ENCODE results near the gene SGSM1. TPM values are rescaled to one million over a fixed set of nuclear protein-coding genes. Genes with fewer than 3 reads are reported as not detected.

Gene SGSM1
- polyA plus RNA-seq, 1 experiment: not detected

GRCh38 chr22:24822471-24822870 is 16.5 kb downstream of the SGSM1 start:
- ChIA-PET POLR2A (interaction anchor here (0.7 kb wide), 1 partner anchor 95 kb away, joined by 3 read pairs; no protein-coding TSS in a partner anchor), CTCF (interaction anchor here (0.6 kb wide), 1 partner anchor 17 kb away, joined by 4 read pairs; no protein-coding TSS in a partner anchor)
- no peak overlapping the region for H3K4me3 ChIP-seq (ENCODE audit: low read depth, low read length)
- no peaks in the 10 kb centered on the region for H3K9me3 ChIP-seq (ENCODE audit: control insufficient read depth, insufficient read depth, low read length)
- TF ChIP-seq CTCF (IDR thresholded peaks at IDR 0.05; ENCODE audit: low read depth, low read length): no peak
- DNase-seq (ENCODE audit: low read depth, low spot score): no peak
- no peaks in the 10 kb centered on the region for H3K27me3 ChIP-seq (ENCODE audit: control insufficient read depth, insufficient read depth, low read length)
- H3K27ac ChIP-seq (ENCODE audit: low read depth, low read length): no peak overlapping the region

GRCh38 chr22:24823787-24824186 is 17.8 kb downstream of the SGSM1 start:
- POLR2A ChIA-PET: no interaction called here
- Histone ChIP-seq H3K9me3 (ENCODE audit: control insufficient read depth, insufficient read depth, low read length) (no peaks in the 10 kb centered on the region), H3K4me3 (ENCODE audit: low read depth, low read length) (no peak overlapping the region), H3K27me3 (ENCODE audit: control insufficient read depth, insufficient read depth, low read length) (no peaks in the 10 kb centered on the region), H3K27ac (ENCODE audit: low read depth, low read length) (no peak overlapping the region)
- DNase-seq (ENCODE audit: low read depth, low spot score): no peak
- no peak for TF ChIP-seq CTCF (IDR thresholded peaks at IDR 0.05; ENCODE audit: low read depth, low read length)
- CTCF ChIA-PET: no interaction called here

GRCh38 chr22:24824250-24824649 is 18.2 kb downstream of the SGSM1 start:
- H3K4me3 ChIP-seq (ENCODE audit: low read depth, low read length): no peak overlapping the region
- H3K27ac ChIP-seq (ENCODE audit: low read depth, low read length): no peak overlapping the region
- no peak for DNase-seq (ENCODE audit: low read depth, low spot score)
- TF ChIP-seq CTCF (IDR thresholded peaks at IDR 0.05; ENCODE audit: low read depth, low read length): no peak
- ChIA-PET POLR2A (no interaction called here), CTCF (no interaction called here)
- H3K27me3 ChIP-seq (ENCODE audit: control insufficient read depth, insufficient read depth, low read length): no peaks in the 10 kb centered on the region
- no peaks in the 10 kb centered on the region for H3K9me3 ChIP-seq (ENCODE audit: control insufficient read depth, insufficient read depth, low read length)

GRCh38 chr22:24824915-24825314 is 18.9 kb downstream of the SGSM1 start:
- DNase-seq (ENCODE audit: low read depth, low spot score): no peak
- CTCF ChIA-PET: no interaction called here

GRCh38 chr22:24826710-24827285 is 20.8 kb downstream of the SGSM1 start:
- no peak for TF ChIP-seq CTCF (IDR thresholded peaks at IDR 0.05; ENCODE audit: low read depth, low read length)
- Histone ChIP-seq H3K27me3 (ENCODE audit: control insufficient read depth, insufficient read depth, low read length) (peaks cover 4% of the 10 kb centered on the region), H3K27ac (ENCODE audit: low read depth, low read length) (no peak overlapping the region), H3K9me3 (ENCODE audit: control insufficient read depth, insufficient read depth, low read length) (no peaks in the 10 kb centered on the region), H3K4me3 (ENCODE audit: low read depth, low read length) (no peak overlapping the region)
- ChIA-PET POLR2A (no interaction called here), CTCF (no interaction called here)
- no peak for DNase-seq (ENCODE audit: low read depth, low spot score)

More at GRCh38 chr22:24824915-24825314, 18.9 kb downstream of the SGSM1 start:
- POLR2A ChIA-PET: no interaction called here
- Histone ChIP-seq H3K9me3 (ENCODE audit: control insufficient read depth, insufficient read depth, low read length) (no peaks in the 10 kb centered on the region), H3K4me3 (ENCODE audit: low read depth, low read length) (no peak overlapping the region), H3K27me3 (ENCODE audit: control insufficient read depth, insufficient read depth, low read length) (no peaks in the 10 kb centered on the region), H3K27ac (ENCODE audit: low read depth, low read length) (no peak overlapping the region)
- no peak for TF ChIP-seq CTCF (IDR thresholded peaks at IDR 0.05; ENCODE audit: low read depth, low read length)
